HG02678 (cell line): ENCODE measurements around the gene CELA2B.
"Not testable (repeated sequence)": the region's sequence is repeated elsewhere in the genome, so short reads cannot be mapped to it uniquely, and the experiment has no call there.

Experiments
- ATAC-seq: cut with Tn5 transposase; IDR thresholded peaks from one replicate; pipeline ENCODE4 v1.9.1; 2021; ENCODE audit warnings: mild to moderate bottlenecking, moderate library complexity; ENCODE audit not compliant: unreplicated experiment

Gene CELA2B

GRCh38 chr1:15492596-15492995, 16.7 kb downstream of the CELA2B start:
- no peak for ATAC-seq

- ATAC-seq, result no peak
Measured at GRCh38 chr1:15493869-15494390, 18.0 kb downstream of the CELA2B start.

GRCh38 chr1:15500184-15501178, 24.6 kb downstream of the CELA2B start:
- ATAC-seq, result no peak

- no peak for ATAC-seq
Measured at GRCh38 chr1:15501208-15502032, 25.5 kb downstream of the CELA2B start.

- no peak for ATAC-seq
Measured at GRCh38 chr1:15504436-15504835, 28.5 kb downstream of the CELA2B start.

GRCh38 chr1:15506831-15507230, 30.9 kb downstream of the CELA2B start:
- no peak for ATAC-seq

- no peak for ATAC-seq
Measured at GRCh38 chr1:15507278-15507677, 31.4 kb downstream of the CELA2B start.

- ATAC-seq, result no peak
Measured at GRCh38 chr1:15508700-15509487, 33.0 kb downstream of the CELA2B start.

GRCh38 chr1:15509586-15509985, 33.7 kb downstream of the CELA2B start:
- ATAC-seq, result no peak

GRCh38 chr1:15510611-15511405, 34.9 kb downstream of the CELA2B start:
- no peak for ATAC-seq

- ATAC-seq, result no peak
Measured at GRCh38 chr1:15513192-15513591, 37.3 kb downstream of the CELA2B start.

GRCh38 chr1:15513919-15514318, 38.0 kb downstream of the CELA2B start:
- no peak for ATAC-seq

- not testable (repeated sequence) for ATAC-seq
Measured at GRCh38 chr1:15514557-15514956, 38.7 kb downstream of the CELA2B start.

- no peak for ATAC-seq
Measured at GRCh38 chr1:15515022-15515663, 39.2 kb downstream of the CELA2B start.

GRCh38 chr1:15519625-15520024, 43.7 kb downstream of the CELA2B start:
- no peak for ATAC-seq

GRCh38 chr1:15521206-15521906, 45.5 kb downstream of the CELA2B start:
- ATAC-seq, result not testable (repeated sequence)

GRCh38 chr1:15522551-15522950, 46.6 kb downstream of the CELA2B start:
- no peak for ATAC-seq

- no peak for ATAC-seq
Measured at GRCh38 chr1:15523104-15524020, 47.5 kb downstream of the CELA2B start.
